NCI-H748 (cell line): ENCODE measurements around the gene TNFRSF1A.

Experiments
- DNase-seq: peaks from one replicate; lab custom pipeline; 2025; ENCODE audit not compliant: unreplicated experiment; lab: John Stamatoyannopoulos, UW

Gene TNFRSF1A

GRCh38 chr12:6341417-6342139 lies at the start of gene TNFRSF1A:
TNFRSF1A (minus strand) TSS chr12:6342076; CDS start chr12:6341814, 262 bp downstream.
- DNase-seq, result no peak

GRCh38 chr12:6391013-6391412 lies 49.1 kb upstream of the TNFRSF1A start:
- DNase-seq, result no peak

- DNase-seq, result no peak
Measured at GRCh38 chr12:6390084-6390799, 48.4 kb upstream of the TNFRSF1A start.

DNA sequence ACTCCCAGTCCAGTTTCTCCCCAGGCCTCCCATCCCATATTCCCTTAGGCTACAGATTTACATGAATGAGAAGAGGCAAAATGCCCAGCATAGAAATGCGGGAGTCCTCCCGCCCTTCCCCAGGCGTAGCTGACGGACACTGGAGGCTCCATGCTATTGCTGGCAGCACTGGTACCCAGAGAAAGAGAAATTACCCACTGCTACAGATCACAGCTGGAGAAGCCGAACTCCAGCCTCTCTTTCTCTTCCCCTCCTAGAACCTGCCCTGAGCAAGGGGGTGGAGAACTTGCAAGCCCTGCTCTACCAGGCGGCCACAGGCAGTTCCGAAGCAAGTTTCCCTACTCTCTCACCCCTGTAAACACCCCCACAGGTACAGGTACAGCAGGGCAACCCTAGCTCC lies 45.7 kb upstream of the TNFRSF1A start:
- no peak for DNase-seq

GRCh38 chr12:6386491-6386890 lies 44.6 kb upstream of the TNFRSF1A start:
- DNase-seq, result no peak

DNA sequence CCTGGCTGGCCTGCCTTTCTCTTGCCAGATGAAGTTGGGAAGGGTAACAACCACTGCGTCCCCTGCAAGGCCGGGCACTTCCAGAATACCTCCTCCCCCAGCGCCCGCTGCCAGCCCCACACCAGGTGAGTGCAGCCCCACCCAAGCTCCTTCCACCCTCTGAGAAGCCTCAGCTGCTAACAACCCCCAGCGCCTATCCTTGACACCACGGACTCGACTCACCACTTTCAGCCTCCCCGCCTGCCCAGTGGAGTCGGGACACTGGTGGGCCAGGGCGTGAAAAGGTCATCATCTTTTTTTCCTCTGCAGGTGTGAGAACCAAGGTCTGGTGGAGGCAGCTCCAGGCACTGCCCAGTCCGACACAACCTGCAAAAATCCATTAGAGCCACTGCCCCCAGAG lies 44.2 kb upstream of the TNFRSF1A start:
- DNase-seq, result no peak

- DNase-seq, result no peak
Measured at GRCh38 chr12:6384499-6385436, 42.9 kb upstream of the TNFRSF1A start.

GRCh38 chr12:6383572-6384498 lies 42.0 kb upstream of the TNFRSF1A start, which contains the start of gene LTBR:
LTBR (plus strand) TSS chr12:6384162; CDS start chr12:6384359, 197 bp downstream.
- no peak for DNase-seq

GRCh38 chr12:6382982-6383381 lies 41.1 kb upstream of the TNFRSF1A start:
- DNase-seq, result no peak

- DNase-seq, result no peak
Measured at GRCh38 chr12:6382371-6382770, 40.5 kb upstream of the TNFRSF1A start.

- DNase-seq, result no peak
Measured at GRCh38 chr12:6380141-6381121, 38.6 kb upstream of the TNFRSF1A start.

- no peak for DNase-seq
Measured at GRCh38 chr12:6378709-6379472, 37.0 kb upstream of the TNFRSF1A start.

- DNase-seq, result no peak
Measured at GRCh38 chr12:6377667-6377994, 35.8 kb upstream of the TNFRSF1A start.

DNA sequence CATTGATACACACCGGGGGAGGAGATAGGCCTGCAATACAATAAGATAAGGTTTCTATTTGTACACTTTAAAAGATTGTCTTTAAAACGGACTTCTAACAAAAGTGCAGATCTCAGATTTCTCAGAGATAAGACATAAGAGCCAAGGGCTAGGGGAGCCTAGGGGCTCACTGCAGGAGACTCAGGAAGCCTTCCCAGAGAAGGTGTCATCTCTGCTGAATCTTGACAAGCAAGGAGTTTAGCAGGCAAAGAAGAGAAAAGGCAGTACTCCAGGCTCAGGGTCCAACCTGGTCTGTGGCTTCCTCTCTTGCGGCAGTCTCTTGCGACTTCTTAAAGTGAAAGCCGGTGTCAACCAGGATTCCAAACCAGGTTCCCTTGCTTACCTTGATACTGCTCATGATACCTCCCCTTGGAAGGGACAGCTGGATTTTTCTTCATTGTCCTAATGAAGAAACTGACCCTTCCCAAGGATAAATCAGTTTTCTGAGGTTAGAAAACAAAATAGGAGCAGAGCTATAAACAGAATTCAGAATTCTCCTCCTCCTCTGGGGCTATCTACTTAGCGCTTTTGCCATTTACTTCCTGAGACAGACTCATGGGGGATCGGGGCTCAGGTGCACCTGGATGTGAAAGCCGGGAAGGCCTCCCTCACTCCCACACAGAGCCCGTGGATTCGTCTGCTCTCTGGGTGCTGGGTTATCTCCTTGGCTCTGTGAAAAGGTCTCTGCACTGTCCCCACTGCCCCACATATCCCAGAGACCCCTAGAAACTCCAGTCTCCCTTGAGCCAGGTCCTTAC lies 35.2 kb upstream of the TNFRSF1A start:
- no peak for DNase-seq

- peak; percentile 66 for DNase-seq
Measured at GRCh38 chr12:6376079-6376869, 34.4 kb upstream of the TNFRSF1A start.

- peak; percentile 88 for DNase-seq
Measured at GRCh38 chr12:6375269-6376078, 33.6 kb upstream of the TNFRSF1A start, which contains the start of gene SCNN1A. SCNN1A (minus strand) TSS chr12:6375563; CDS start chr12:6374783, 780 bp downstream.
